H1 (cell line): Measurements from ENCODE around the gene CUL4A. TPM values are rescaled to one million over a fixed set of nuclear protein-coding genes. Genes with fewer than 3 reads are reported as not detected.

ENCODE experiments used
- polyA plus RNA-seq, 7 experiments: library from polyadenylated mRNA; depleted of rRNA in 3 of 7; stranded (reverse) in 5 of 7; unstranded in 2 of 7; fragments of >200 nt in 5 of 7; fragments of 200-250 nt in 2 of 7; gene quantifications; 1 replicate in 5 of 7; 2 replicates in 1 of 7; 4 replicates in 1 of 7; pipeline versions ENCODE4 v1.2.1 to v1.2.3, GENCODE V29; 2011 to 2013; ENCODE audit warnings: missing spikeins in 2 of 7, mixed read lengths in 2 of 7
- total RNA-seq: library from RNA; stranded (reverse); fragmentation: NEBNext Ultra II Directional; extraction: Animal tissue kit (Norgen Biotek cat#: 25700); gene quantifications from 2 replicates; pipeline ENCODE4 v1.2.1, GENCODE V29; 2021
- TF ChIP-seq, protein P1 (sequence below): fragments of 300-600 bp; sonication (generic); IDR thresholded peaks from 2 replicates; pipeline ENCODE4 v1.7.1; 2012; ENCODE audit warnings: low read length, moderate library complexity, mild to moderate bottlenecking, inconsistent platforms; ENCODE audit not compliant: insufficient replicate concordance

CUL4A gene
- total and polyA plus RNA-seq, 2 of the 8 experiments (the other 6 are each of a cell fraction or from before 2014, with no cell fraction given): 54.7 to 101 TPM

DNA sequence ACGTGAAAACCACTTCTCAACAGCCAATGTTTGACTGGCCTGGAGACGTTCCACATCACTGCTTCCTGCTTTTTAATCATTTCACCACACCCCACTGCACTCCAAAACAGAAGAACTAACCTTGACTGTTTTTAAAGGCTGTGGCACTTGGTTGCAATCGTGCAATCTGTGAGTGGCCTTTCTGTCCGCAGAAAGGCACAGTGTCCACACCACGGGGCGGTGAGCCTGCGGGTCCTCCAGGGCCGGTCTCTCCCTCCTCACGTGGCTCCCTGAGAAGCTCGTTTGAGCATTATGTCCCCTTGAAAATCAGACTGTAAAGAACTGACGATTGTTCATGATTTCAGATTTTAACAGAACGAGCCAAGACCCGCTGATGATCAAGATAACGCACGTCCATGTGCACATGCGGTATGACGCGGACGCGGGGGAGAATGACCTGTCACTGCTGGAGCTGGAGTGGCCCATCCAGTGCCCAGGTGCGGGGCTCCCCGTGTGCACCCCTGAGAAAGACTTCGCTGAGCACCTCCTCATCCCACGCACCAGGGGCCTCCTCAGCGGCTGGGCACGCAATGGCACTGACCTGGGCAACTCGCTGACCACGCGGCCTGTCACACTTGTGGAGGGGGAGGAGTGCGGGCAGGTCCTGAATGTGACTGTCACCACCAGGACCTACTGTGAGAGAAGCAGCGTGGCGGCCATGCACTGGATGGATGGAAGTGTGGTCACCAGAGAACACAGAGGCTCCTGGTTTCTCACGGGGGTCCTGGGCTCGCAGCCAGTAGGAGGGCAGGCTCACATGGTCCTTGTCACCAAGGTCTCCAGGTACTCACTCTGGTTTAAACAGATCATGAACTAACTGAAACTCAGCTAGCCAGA is 37.9 kb upstream of the CUL4A start (continued):
- TF ChIP-seq, protein P1, sequence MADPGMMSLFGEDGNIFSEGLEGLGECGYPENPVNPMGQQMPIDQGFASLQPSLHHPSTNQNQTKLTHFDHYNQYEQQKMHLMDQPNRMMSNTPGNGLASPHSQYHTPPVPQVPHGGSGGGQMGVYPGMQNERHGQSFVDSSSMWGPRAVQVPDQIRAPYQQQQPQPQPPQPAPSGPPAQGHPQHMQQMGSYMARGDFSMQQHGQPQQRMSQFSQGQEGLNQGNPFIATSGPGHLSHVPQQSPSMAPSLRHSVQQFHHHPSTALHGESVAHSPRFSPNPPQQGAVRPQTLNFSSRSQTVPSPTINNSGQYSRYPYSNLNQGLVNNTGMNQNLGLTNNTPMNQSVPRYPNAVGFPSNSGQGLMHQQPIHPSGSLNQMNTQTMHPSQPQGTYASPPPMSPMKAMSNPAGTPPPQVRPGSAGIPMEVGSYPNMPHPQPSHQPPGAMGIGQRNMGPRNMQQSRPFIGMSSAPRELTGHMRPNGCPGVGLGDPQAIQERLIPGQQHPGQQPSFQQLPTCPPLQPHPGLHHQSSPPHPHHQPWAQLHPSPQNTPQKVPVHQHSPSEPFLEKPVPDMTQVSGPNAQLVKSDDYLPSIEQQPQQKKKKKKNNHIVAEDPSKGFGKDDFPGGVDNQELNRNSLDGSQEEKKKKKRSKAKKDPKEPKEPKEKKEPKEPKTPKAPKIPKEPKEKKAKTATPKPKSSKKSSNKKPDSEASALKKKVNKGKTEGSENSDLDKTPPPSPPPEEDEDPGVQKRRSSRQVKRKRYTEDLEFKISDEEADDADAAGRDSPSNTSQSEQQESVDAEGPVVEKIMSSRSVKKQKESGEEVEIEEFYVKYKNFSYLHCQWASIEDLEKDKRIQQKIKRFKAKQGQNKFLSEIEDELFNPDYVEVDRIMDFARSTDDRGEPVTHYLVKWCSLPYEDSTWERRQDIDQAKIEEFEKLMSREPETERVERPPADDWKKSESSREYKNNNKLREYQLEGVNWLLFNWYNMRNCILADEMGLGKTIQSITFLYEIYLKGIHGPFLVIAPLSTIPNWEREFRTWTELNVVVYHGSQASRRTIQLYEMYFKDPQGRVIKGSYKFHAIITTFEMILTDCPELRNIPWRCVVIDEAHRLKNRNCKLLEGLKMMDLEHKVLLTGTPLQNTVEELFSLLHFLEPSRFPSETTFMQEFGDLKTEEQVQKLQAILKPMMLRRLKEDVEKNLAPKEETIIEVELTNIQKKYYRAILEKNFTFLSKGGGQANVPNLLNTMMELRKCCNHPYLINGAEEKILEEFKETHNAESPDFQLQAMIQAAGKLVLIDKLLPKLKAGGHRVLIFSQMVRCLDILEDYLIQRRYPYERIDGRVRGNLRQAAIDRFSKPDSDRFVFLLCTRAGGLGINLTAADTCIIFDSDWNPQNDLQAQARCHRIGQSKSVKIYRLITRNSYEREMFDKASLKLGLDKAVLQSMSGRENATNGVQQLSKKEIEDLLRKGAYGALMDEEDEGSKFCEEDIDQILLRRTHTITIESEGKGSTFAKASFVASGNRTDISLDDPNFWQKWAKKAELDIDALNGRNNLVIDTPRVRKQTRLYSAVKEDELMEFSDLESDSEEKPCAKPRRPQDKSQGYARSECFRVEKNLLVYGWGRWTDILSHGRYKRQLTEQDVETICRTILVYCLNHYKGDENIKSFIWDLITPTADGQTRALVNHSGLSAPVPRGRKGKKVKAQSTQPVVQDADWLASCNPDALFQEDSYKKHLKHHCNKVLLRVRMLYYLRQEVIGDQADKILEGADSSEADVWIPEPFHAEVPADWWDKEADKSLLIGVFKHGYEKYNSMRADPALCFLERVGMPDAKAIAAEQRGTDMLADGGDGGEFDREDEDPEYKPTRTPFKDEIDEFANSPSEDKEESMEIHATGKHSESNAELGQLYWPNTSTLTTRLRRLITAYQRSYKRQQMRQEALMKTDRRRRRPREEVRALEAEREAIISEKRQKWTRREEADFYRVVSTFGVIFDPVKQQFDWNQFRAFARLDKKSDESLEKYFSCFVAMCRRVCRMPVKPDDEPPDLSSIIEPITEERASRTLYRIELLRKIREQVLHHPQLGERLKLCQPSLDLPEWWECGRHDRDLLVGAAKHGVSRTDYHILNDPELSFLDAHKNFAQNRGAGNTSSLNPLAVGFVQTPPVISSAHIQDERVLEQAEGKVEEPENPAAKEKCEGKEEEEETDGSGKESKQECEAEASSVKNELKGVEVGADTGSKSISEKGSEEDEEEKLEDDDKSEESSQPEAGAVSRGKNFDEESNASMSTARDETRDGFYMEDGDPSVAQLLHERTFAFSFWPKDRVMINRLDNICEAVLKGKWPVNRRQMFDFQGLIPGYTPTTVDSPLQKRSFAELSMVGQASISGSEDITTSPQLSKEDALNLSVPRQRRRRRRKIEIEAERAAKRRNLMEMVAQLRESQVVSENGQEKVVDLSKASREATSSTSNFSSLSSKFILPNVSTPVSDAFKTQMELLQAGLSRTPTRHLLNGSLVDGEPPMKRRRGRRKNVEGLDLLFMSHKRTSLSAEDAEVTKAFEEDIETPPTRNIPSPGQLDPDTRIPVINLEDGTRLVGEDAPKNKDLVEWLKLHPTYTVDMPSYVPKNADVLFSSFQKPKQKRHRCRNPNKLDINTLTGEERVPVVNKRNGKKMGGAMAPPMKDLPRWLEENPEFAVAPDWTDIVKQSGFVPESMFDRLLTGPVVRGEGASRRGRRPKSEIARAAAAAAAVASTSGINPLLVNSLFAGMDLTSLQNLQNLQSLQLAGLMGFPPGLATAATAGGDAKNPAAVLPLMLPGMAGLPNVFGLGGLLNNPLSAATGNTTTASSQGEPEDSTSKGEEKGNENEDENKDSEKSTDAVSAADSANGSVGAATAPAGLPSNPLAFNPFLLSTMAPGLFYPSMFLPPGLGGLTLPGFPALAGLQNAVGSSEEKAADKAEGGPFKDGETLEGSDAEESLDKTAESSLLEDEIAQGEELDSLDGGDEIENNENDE: no peak
